Activated T-helper 1 cell treated with anti-CD3 and anti-CD28 coated beads, Interleukin-2, amount 50 U/mL, for 16 hours (primary cell): ENCODE results near the gene TMEM72.
A peak's percentile ranks its signal among the peaks of the same experiment; 100 is the strongest.

Source experiments
- DNase-seq, 2 donors: peaks; one replicate each; pipeline ENCODE4 v3.0.0-alpha.2; 2020; ENCODE audit warnings: low read depth in 1 of 2, low spot score in 1 of 2

Gene TMEM72

GRCh38 chr10:44965651-44966097 is 54.5 kb downstream of the TMEM72 start:
- DNase-seq = no peak

- DNase-seq = no peak
These were observed 55.1 kb downstream of the TMEM72 start for GRCh38 chr10:44966129-44966815.

DNA sequence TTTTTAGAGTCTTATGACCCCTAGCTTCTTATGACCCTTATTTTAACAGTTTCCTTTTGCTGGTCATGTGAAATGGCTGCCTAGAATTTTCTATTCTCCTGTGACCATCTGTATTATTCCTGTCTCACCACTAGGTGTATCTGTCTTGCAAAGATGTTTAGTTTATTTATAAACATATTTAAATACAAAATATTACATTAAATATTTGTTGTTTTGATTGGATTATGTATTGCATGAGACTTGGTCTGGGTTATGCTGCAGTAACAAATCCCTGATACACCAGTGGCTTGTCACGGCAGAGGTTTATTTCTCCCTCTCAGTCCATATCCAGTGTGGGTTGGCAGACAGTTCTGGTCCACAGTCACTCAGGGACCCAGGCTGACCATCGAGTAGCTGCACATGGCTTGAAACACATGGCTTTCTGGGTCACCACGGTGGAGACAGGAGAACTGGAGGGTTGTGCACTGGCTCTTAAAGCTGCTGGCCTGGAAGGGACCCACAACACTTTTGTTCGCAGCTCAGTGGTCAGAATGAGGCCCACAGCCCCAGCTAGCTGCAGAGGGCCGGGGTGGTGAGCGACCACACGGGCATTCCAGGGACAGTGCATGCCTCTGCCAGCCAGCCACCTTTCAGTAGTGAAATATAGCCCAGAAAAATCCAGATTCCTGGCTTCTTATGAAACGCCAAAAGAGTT is 55.8 kb downstream of the TMEM72 start:
- DNase-seq = no peak

GRCh38 chr10:44967616-44968015 is 56.5 kb downstream of the TMEM72 start:
- no peak for DNase-seq

DNA sequence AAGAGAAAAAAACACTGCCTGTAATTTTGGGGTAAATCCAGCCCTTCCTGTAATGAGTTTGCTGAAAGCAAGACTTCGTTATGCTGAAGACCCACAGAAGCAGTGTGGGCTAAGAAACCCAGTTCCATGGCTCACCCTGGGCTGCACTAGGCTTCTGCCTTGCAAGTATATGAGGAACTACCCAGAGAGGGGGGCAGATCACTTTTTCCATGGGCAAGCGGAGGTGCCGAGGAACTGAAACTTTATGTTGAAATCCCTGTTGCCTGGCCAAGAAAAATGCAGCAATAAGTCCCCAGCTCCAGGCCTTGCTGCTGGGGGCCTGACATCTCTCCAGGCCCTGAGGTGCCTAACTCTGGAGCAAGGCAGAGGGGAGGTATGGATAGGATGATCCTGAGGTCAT is 57.0 kb downstream of the TMEM72 start:
- no peak for DNase-seq

DNA sequence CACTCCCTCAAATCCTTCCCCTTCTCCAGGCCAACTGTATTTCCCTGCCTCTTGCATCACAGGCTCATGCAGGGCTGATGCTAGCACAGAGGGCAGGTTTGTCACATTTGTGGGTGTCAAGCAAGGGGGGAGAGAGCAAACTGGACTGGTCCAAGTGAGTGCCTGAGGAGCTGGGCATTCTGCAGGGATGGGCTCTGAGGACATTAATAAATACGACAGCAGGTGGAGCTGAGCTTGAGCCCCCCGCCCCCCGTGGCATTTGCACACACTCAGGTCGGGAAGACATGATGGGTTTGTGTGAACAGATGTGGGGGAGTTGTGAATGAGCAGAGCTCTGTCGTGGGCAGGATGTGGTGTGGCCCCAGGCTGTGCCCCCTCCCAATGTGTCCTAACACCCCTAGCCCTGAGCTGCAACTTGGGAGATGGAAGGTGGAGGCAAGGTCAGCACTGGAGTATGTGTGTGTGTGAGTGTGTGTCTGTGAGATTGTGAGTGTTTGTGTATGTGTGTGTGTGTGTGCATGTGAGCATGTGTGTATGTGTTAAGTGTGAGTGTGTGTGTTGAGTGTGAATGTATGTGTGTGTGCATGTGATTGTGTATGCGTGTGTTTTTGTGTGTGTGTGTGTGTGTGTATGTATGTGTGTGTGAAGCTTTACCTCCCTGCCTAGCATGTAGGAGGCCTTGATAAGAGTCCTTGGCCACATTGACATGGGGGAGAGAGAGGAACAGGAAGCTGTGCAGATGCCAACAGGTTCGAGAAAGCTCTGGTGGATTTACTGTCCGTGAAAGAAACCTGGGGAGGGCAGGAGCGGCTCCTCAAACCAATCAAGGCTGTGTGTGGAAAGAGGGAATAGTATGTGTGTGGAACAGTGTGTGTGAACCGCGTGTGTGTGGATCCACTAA is 57.6 kb downstream of the TMEM72 start:
- DNase-seq = no peak

DNA sequence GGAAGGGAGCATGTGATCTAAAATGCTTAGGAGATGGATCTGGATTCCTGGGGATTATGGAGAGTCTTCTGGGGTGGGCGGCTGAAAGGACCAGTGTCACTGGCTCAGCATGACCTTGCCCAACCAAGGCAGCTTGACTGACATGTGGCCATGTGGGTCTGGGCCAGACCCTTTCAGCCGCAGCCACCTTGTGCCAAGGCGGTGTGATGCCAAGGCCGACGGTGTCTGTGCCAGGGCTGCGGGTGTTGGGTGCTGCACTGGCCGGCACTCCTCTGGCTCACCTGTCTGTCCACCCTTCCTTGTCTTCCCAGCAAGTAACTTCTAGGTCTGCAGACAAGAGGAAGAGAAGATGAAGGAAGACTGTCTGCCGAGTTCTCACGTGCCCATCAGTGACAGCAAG is 58.7 kb downstream of the TMEM72 start:
- no peak for DNase-seq

- DNase-seq = no peak
These were observed 59.8 kb downstream of the TMEM72 start for GRCh38 chr10:44970812-44971395.

DNA sequence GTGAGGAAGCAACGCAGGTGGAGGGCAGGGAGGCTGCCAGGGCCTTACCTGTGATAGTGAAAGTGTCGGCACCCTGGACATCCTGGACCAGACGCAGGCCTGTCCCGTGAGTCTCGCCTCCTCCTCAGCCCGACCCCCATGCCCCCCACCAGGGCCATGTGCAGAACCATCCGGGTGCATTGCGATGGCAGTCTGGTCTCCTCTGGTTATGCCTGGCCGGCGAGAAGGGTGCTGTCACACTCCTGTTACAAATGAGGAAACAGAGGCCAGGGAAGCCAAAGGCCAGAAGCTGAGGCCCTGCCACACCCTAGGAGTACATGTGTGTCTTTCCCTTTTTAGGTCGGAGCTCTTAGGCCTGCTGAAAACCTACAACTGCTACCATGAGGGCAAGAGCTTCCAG is 60.3 kb downstream of the TMEM72 start:
- no peak for DNase-seq

GRCh38 chr10:44971935-44972757 is 61.0 kb downstream of the TMEM72 start:
- no peak for DNase-seq

GRCh38 chr10:44972874-44973306 is 61.8 kb downstream of the TMEM72 start:
- DNase-seq = no peak

GRCh38 chr10:44973323-44974081 is 62.4 kb downstream of the TMEM72 start:
- no peak for DNase-seq

DNA sequence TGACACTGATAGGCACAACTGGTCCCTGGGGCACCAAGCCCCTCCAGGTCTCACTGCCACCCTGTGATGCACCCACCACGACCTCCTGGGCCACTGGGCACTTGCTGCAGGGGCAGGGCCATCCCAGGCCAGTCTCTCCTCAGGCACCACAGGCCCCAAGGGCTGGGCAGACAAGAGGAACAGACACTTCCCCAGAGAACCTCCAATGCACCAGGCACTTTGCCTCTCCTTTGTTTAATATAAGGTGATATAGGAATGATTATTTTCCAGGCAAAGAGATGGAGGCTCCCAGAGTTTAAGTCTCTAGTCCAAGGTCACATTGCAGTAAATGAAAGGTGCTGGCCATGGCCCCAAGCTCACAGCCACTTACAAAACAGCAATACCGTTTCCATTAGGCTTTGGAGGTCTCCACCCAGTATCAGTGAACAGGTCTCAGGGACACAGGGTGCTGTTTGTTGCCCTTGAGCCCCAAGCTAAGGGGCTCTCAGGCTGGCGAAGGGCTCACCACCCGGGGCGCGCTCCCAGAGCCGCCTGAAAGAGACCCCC is 63.0 kb downstream of the TMEM72 start:
- DNase-seq = no peak

DNA sequence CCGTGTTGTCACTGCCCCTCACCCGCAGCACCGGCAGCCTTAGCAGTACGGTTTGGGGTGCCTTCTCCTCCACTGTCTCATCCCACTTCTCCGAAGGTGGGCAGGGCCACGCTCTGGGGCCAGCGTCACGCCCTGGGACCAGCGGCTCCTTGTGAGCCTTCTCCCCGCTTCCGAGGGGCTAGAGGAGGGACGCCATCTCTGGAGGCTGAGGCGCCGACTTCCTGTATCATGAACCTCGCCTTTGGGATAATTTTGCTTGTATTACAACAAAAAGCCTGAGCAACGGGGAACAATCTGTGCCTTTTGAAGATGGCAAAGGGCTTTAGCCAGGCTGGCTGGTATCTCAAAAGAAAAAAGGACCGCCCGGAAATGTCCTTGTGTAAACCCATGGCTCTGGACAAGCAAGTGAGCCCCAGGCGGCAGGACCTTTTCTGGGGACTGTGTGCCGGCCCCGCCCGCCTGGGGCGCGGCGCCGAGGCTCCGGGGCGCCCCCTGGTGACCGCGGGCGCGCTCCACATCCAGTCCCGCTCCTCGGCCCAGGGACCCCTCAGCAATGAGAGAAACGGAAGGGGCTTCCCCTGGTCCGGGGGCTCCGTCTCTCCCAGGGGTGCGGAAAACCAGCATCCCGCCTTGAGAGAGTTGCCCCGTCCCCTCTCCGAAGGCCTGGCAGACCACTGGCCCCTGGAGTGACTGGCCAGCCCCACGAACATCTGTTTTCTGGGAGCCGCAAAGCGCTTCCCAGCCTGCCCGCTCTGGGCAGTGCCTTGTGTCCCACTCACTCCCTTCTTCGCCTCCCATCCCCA is 63.7 kb downstream of the TMEM72 start:
- DNase-seq = peak; percentile 37 to 44

- no peak for DNase-seq
These were observed 64.5 kb downstream of the TMEM72 start for GRCh38 chr10:44975431-44976331.

GRCh38 chr10:44976352-44977198 is 65.4 kb downstream of the TMEM72 start:
- no peak for DNase-seq
